K562 (cell line): ENCODE data around the gene CDKN2B-AS1. TPM values are rescaled to one million over a fixed set of nuclear protein-coding genes. Genes with fewer than 3 reads are reported as not detected.

Source experiments
- ATAC-seq: fragments of 200-7000 bp; cut with Tn5 transposase; 3 replicates; pipeline ENCODE4 v1.9.1; 2020; ENCODE audit warnings: moderate library complexity
- BruUV-seq: library from RNA; stranded (reverse); fragments of 400-500 nt; replicated peaks from 2 replicates; lab custom pipeline; 2021; lab: Mats Ljungman, UMichigan
- CTCF ChIA-PET: fragments of 300-600 bp; formaldehyde crosslinking; extraction: SDS; loops from one replicate; lab custom pipeline; 2021; ENCODE audit warnings: low intra/inter-chr PET ratio; lab: Yijun Ruan, JAX
- POLR2A ChIA-PET: fragments of 300-600, 350-650 bp; sonication (Branson Sonifier 250); formaldehyde crosslinking; extraction: SDS; loops from one replicate; lab custom pipeline; 2021; ENCODE audit warnings: antibody characterized with exemption, inconsistent platforms; lab: Yijun Ruan, JAX
- DNase-seq, 4 experiments: peaks; one replicate each; pipeline versions ENCODE4 v3.0.0 to v3.0.0-alpha.2; 2011 to 2018; ENCODE audit warnings: low spot score in 3 of 4, mixed read lengths in 3 of 4; ENCODE audit errors: extremely low read depth in 1 of 4
- FAIRE-seq: peaks from 2 replicates; lab custom pipeline; 2011; peaks lifted over from hg19 to GRCh38; lab: Jason Lieb, UNC
- H2AFZ ChIP-seq: 2 replicates; pipeline ENCODE4 v1.6.0; 2011; ENCODE audit warnings: low read depth, low read length, control low read depth, inconsistent platforms
- H3K27ac ChIP-seq: fragments of 200-600 bp; 3 replicates; pipeline ENCODE4 v1.8.0; 2011; ENCODE audit warnings: low read depth, mild to moderate bottlenecking, control low read depth, inconsistent platforms, low read length, moderate library complexity, mixed read lengths; ENCODE audit errors: extremely low read depth
- H3K27me3 ChIP-seq, 2 experiments: fragments of 300-600 bp in 1 of 2; 2 replicates in 1 of 2; 3 replicates in 1 of 2; pipeline versions ENCODE4 v1.6.0 to v1.8.0; 2011; ENCODE audit warnings: inconsistent platforms in 2 of 2, low read length in 2 of 2, mild to moderate bottlenecking in 1 of 2, mixed read lengths in 1 of 2, moderate library complexity in 1 of 2; ENCODE audit not compliant: control insufficient read depth in 2 of 2, insufficient read depth in 2 of 2
- H3K36me3 ChIP-seq: fragments of 300-600 bp; 3 replicates; pipeline ENCODE4 v1.8.0; 2011; ENCODE audit warnings: mild to moderate bottlenecking, low read length, inconsistent platforms; ENCODE audit not compliant: control insufficient read depth, insufficient read depth
- H3K4me1 ChIP-seq, 2 experiments: fragments of 200-600 bp in 1 of 2; replicated peaks in 1 of 2; 2 replicates in 1 of 2; 3 replicates in 1 of 2; pipeline versions ENCODE4 v1.5.1 to v1.8.0; 2011; ENCODE audit warnings: inconsistent platforms in 2 of 2, low read length in 2 of 2, mild to moderate bottlenecking in 1 of 2, mixed read lengths in 1 of 2, moderate library complexity in 1 of 2; ENCODE audit not compliant: control insufficient read depth in 2 of 2, insufficient read depth in 2 of 2
- H3K4me2 ChIP-seq: 2 replicates; pipeline ENCODE4 v1.6.1; 2011; ENCODE audit warnings: low read length, control low read depth, inconsistent platforms, mixed read lengths; ENCODE audit not compliant: insufficient read depth
- H3K4me3 ChIP-seq: fragments of 200-600 bp; sonication (generic), shearing (Covaris generic); 2 replicates; pipeline ENCODE4 v1.5.1; 2016; ENCODE audit warnings: control low read depth, inconsistent platforms
- H3K79me2 ChIP-seq: fragments of 200-600 bp; 3 replicates; pipeline ENCODE4 v1.8.0; 2011; ENCODE audit warnings: low read length, inconsistent platforms; ENCODE audit not compliant: control insufficient read depth, insufficient read depth
- H3K9ac ChIP-seq, 2 experiments: 2 replicates each; pipeline versions ENCODE4 v1.6.0 to v1.6.1; 2011; ENCODE audit warnings: low read depth in 2 of 2, low read length in 2 of 2, control low read depth in 1 of 2, inconsistent platforms in 1 of 2, mild to moderate bottlenecking in 1 of 2, mixed read lengths in 1 of 2; ENCODE audit not compliant: insufficient read depth in 1 of 2
- H3K9me1 ChIP-seq: one replicate; pipeline ENCODE4 v1.6.0; 2011; ENCODE audit warnings: inconsistent platforms, mild to moderate bottlenecking, low read length, moderate library complexity; ENCODE audit not compliant: control insufficient read depth, insufficient read depth
- H3K9me3 ChIP-seq: replicated peaks from 2 replicates; pipeline ENCODE4 v1.5.1; 2011; ENCODE audit warnings: low read depth, low read length, inconsistent platforms; ENCODE audit not compliant: control insufficient read depth, insufficient read depth
- H4K20me1 ChIP-seq: replicated peaks from 2 replicates; pipeline ENCODE4 v1.6.1; 2011; ENCODE audit warnings: low read length, inconsistent platforms, mixed read lengths; ENCODE audit not compliant: control insufficient read depth, insufficient read depth
- ATF1 ChIP-seq, 2 experiments: fragments of 450-650 bp in 1 of 2; IDR thresholded peaks; 2 replicates each; pipeline ENCODE4 v1.6.1; 2016; ENCODE audit warnings: missing compliant biosample characterization in 1 of 2, missing genetic modification characterization in 1 of 2
- CBX2 ChIP-seq: fragments of 200-600 bp; sonication (generic); IDR thresholded peaks from one replicate; pipeline ENCODE4 v1.6.1; 2012; ENCODE audit warnings: mild to moderate bottlenecking, low read length, inconsistent platforms; ENCODE audit not compliant: insufficient read depth, poor library complexity, severe bottlenecking
- EP400 ChIP-seq: fragments of 450-650 bp; IDR thresholded peaks from 2 replicates; pipeline ENCODE4 v1.6.1; 2017; ENCODE audit warnings: antibody characterized with exemption, mild to moderate bottlenecking, moderate library complexity
- FOXJ3 ChIP-seq: sonication (generic); formaldehyde crosslinking; IDR thresholded peaks from 2 replicates; pipeline ENCODE4 v1.4.0; 2020; ENCODE audit warnings: mild to moderate bottlenecking, missing genetic modification reagents
- HDGF ChIP-seq: fragments of 450-650 bp; IDR thresholded peaks from 2 replicates; pipeline ENCODE4 v1.6.1; 2016
- HSF4 ChIP-seq: fragments of 250-450 bp; sonication (Bioruptor Pico); IDR thresholded peaks from 2 replicates; pipeline ENCODE4 v2.1.2; 2022; ENCODE audit warnings: mild to moderate bottlenecking, moderate library complexity, borderline replicate concordance
- KAT8 ChIP-seq: fragments of 450-650 bp; IDR thresholded peaks from 2 replicates; pipeline ENCODE4 v1.6.1; 2016; ENCODE audit warnings: low read depth, mild to moderate bottlenecking
- KLF1 ChIP-seq: fragments of 450-650 bp; IDR thresholded peaks from 2 replicates; pipeline ENCODE4 v1.6.1; 2016; ENCODE audit warnings: missing genetic modification characterization, missing compliant biosample characterization
- MECOM ChIP-seq: fragments of 250-450 bp; sonication (Bioruptor Pico); IDR thresholded peaks from 2 replicates; pipeline ENCODE4 v1.8.0; 2022; ENCODE audit warnings: inconsistent platforms
- NFE2 ChIP-seq: IDR thresholded peaks from 2 replicates; pipeline ENCODE4 v1.6.1; 2014; ENCODE audit warnings: antibody characterized with exemption, low read depth
- PCBP1 ChIP-seq: fragments of 200-400 bp; formaldehyde crosslinking; IDR thresholded peaks from 2 replicates; pipeline ENCODE4 v1.6.1; 2018; ENCODE audit warnings: mild to moderate bottlenecking, low read depth, low read length; ENCODE audit not compliant: poor library complexity, severe bottlenecking
- TCFL5 ChIP-seq: fragments of 250-450 bp; sonication (Bioruptor Pico); conservative IDR thresholded peaks from 2 replicates; pipeline ENCODE4 v1.6.1; 2021; ENCODE audit warnings: mild to moderate bottlenecking, moderate library complexity, matching md5 sums
- TGIF2 ChIP-seq: sonication (generic); formaldehyde crosslinking; IDR thresholded peaks from 2 replicates; pipeline ENCODE4 v1.8.1; 2022; ENCODE audit warnings: mild to moderate bottlenecking, missing genetic modification reagents, moderate library complexity
- U2AF1 ChIP-seq: fragments of 200-400 bp; formaldehyde crosslinking; optimal IDR thresholded peaks from 2 replicates; pipeline ENCODE3; 2017; ENCODE audit warnings: mild to moderate bottlenecking, low read depth, low read length, moderate library complexity
- ZFP1 ChIP-seq: fragments of 450-650 bp; formaldehyde crosslinking; IDR thresholded peaks from 2 replicates; pipeline ENCODE4 v1.4.0; 2020; ENCODE audit warnings: mild to moderate bottlenecking, mixed read lengths
- ZFP36 ChIP-seq: fragments of 150-350 bp; IDR thresholded peaks from 2 replicates; pipeline ENCODE4 v1.6.1; 2018; ENCODE audit warnings: low read length, low read depth; ENCODE audit not compliant: partially characterized antibody
- ZNF133 ChIP-seq: fragments of 250-450 bp; sonication (Bioruptor Pico); IDR thresholded peaks from 2 replicates; pipeline ENCODE4 v1.4.0; 2020; ENCODE audit warnings: mild to moderate bottlenecking
- in situ Hi-C: fragments of 300-500 bp; cut with MboI; formaldehyde crosslinking; loops from 4 replicates; pipeline ENCODE4 v1.15.0; 2018; ENCODE audit warnings: inconsistent platforms, mixed read lengths
- intact Hi-C: fragments of 100-400 bp; cut with micrococcal nuclease; formaldehyde crosslinking; loops from 2 replicates; pipeline ENCODE4 v1.14.2; 2022
- polyA plus RNA-seq, 8 experiments: library from polyadenylated mRNA; depleted of rRNA in 4 of 8; stranded (reverse) in 5 of 8; unstranded in 3 of 8; fragments of >200 nt; fragmentation: Nextera tagmentation in 2 of 8; fragmentation: Illumina TruSeq in 1 of 8; extraction: Ambion mirVana in 2 of 8; extraction: Trizol in 1 of 8; gene quantifications; 2 replicates each; pipeline versions ENCODE4 v1.2.1 to v1.2.3, GENCODE V29; 2011 to 2014; ENCODE audit warnings: inconsistent platforms in 1 of 8, missing spikeins in 1 of 8
- total RNA-seq, 7 experiments: library from RNA; depleted of rRNA in 6 of 7; stranded (reverse); fragments of >200 nt in 6 of 7; fragmentation: Illumina TruSeq in 2 of 7; extraction: Trizol in 2 of 7; gene quantifications; 2 replicates each; pipeline versions ENCODE4 v1.2.1 to v1.2.3, GENCODE V29; 2011 to 2021; ENCODE audit warnings: low replicate concordance in 1 of 7
- TF ChIP-seq, protein P1 (sequence below), 2 experiments: fragments of 450-650 bp; conservative IDR thresholded peaks; 2 replicates each; pipeline ENCODE4 v1.6.1; 2017; ENCODE audit warnings: mild to moderate bottlenecking in 2 of 2, moderate library complexity in 2 of 2
- TF ChIP-seq, protein P2 (sequence below): fragments of 450-650 bp; formaldehyde crosslinking; IDR thresholded peaks from 2 replicates; pipeline ENCODE4 v1.4.0; 2022; ENCODE audit warnings: mild to moderate bottlenecking, moderate library complexity

Gene CDKN2B-AS1
- total and polyA plus RNA-seq, 9 of the 15 experiments (the other 6 are each of a cell fraction or from before 2014, with no cell fraction given) = not detected

DNA sequence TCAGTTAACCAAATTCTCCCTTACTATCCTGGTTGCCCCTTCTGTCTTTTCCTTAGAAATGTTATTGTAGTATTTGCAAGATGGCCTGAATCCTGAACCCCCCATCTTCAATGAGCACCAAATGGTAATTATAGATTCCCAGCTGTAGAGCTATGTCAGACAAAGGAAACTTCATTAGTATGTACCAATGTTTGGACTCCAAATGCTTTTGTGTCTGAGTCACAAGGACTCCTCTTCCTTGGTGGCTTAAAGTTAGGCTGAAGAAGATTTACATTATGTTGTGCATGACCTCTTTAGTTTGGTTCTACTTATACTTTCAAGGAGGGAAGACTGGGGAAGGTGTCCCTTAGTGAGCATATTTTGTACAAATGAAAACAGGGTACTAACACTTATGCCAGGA is 120.4 kb downstream of the CDKN2B-AS1 start:
- H3K4me2 ChIP-seq = no peak overlapping the region
- no peaks in the 10 kb centered on the region for H3K9me3 ChIP-seq
- ATAC-seq (no peak), DNase-seq (no peak)
- no peak overlapping the region for H2AFZ ChIP-seq
- intact Hi-C loops = no loop called here
- BruUV-seq = no TSS peak
- no peak overlapping the region for H3K9ac ChIP-seq
- H3K4me1 ChIP-seq = no peaks in the 10 kb centered on the region
- H3K36me3 ChIP-seq = no peaks in the 10 kb centered on the region
- H3K4me3 ChIP-seq = no peak overlapping the region
- no peak overlapping the region for H3K27ac ChIP-seq
- no peaks in the 10 kb centered on the region for H4K20me1 ChIP-seq
- in situ Hi-C loops = no loop called here
- no peak for TF ChIP-seq NFE2
- TF ChIP-seq ZFP1 (CRISPR knock-in tag) = no peak
- TF ChIP-seq MECOM = no peak
- no peak for TF ChIP-seq KAT8
- TF ChIP-seq HDGF = no peak
- TF ChIP-seq ZFP36 = no peak
- TF ChIP-seq, protein P1, sequence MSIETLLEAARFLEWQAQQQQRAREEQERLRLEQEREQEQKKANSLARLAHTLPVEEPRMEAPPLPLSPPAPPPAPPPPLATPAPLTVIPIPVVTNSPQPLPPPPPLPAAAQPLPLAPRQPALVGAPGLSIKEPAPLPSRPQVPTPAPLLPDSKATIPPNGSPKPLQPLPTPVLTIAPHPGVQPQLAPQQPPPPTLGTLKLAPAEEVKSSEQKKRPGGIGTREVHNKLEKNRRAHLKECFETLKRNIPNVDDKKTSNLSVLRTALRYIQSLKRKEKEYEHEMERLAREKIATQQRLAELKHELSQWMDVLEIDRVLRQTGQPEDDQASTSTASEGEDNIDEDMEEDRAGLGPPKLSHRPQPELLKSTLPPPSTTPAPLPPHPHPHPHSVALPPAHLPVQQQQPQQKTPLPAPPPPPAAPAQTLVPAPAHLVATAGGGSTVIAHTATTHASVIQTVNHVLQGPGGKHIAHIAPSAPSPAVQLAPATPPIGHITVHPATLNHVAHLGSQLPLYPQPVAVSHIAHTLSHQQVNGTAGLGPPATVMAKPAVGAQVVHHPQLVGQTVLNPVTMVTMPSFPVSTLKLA (conservative IDR thresholded peaks at IDR 0.05) = no peak
- TF ChIP-seq KLF1 (tag) = no peak
- TF ChIP-seq EP400 = no peak
- no peak for TF ChIP-seq ZNF133 (CRISPR knock-in tag)
- TF ChIP-seq, protein P2, sequence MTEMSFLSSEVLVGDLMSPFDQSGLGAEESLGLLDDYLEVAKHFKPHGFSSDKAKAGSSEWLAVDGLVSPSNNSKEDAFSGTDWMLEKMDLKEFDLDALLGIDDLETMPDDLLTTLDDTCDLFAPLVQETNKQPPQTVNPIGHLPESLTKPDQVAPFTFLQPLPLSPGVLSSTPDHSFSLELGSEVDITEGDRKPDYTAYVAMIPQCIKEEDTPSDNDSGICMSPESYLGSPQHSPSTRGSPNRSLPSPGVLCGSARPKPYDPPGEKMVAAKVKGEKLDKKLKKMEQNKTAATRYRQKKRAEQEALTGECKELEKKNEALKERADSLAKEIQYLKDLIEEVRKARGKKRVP (CRISPR knock-in tag) = no peak
- TF ChIP-seq FOXJ3 (CRISPR knock-in tag) = no peak
- no peak for TF ChIP-seq TCFL5 (CRISPR knock-in tag)
- no peak for TF ChIP-seq ATF1 (CRISPR knock-in tag; IDR thresholded peaks at IDR 0.05)
- TF ChIP-seq ATF1 (tag; IDR thresholded peaks at IDR 0.05) = no peak
- no peak for TF ChIP-seq CBX2
- TF ChIP-seq PCBP1 = no peak
- TF ChIP-seq HSF4 (CRISPR knock-in tag) = no peak
- no peak for TF ChIP-seq TGIF2
- TF ChIP-seq U2AF1 = no peak
- TF ChIP-seq, all 486 proteins: peak for 0
- CTCF ChIA-PET = no interaction called here
- Histone ChIP-seq H3K27me3 (no peaks in the 10 kb centered on the region), H3K79me2 (no peaks in the 10 kb centered on the region), H3K9me1 (no peaks in the 10 kb centered on the region)
- FAIRE-seq = no peak
- POLR2A ChIA-PET = no interaction called here
